ENCODE data around the gene AKNA. TPM values are rescaled to one million over a fixed set of nuclear protein-coding genes. Genes with fewer than 3 reads are reported as not detected.

Gene AKNA, protein sequence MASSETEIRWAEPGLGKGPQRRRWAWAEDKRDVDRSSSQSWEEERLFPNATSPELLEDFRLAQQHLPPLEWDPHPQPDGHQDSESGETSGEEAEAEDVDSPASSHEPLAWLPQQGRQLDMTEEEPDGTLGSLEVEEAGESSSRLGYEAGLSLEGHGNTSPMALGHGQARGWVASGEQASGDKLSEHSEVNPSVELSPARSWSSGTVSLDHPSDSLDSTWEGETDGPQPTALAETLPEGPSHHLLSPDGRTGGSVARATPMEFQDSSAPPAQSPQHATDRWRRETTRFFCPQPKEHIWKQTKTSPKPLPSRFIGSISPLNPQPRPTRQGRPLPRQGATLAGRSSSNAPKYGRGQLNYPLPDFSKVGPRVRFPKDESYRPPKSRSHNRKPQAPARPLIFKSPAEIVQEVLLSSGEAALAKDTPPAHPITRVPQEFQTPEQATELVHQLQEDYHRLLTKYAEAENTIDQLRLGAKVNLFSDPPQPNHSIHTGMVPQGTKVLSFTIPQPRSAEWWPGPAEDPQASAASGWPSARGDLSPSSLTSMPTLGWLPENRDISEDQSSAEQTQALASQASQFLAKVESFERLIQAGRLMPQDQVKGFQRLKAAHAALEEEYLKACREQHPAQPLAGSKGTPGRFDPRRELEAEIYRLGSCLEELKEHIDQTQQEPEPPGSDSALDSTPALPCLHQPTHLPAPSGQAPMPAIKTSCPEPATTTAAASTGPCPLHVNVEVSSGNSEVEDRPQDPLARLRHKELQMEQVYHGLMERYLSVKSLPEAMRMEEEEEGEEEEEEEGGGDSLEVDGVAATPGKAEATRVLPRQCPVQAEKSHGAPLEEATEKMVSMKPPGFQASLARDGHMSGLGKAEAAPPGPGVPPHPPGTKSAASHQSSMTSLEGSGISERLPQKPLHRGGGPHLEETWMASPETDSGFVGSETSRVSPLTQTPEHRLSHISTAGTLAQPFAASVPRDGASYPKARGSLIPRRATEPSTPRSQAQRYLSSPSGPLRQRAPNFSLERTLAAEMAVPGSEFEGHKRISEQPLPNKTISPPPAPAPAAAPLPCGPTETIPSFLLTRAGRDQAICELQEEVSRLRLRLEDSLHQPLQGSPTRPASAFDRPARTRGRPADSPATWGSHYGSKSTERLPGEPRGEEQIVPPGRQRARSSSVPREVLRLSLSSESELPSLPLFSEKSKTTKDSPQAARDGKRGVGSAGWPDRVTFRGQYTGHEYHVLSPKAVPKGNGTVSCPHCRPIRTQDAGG (N-terminal part only)
- 4.5 TPM for total RNA-seq
- long read RNA-seq, partial matches to known transcripts: 0 of 2 reads
- long read RNA-seq, other reads (novel, unspliced or antisense): 2 of 2 reads

DNA sequence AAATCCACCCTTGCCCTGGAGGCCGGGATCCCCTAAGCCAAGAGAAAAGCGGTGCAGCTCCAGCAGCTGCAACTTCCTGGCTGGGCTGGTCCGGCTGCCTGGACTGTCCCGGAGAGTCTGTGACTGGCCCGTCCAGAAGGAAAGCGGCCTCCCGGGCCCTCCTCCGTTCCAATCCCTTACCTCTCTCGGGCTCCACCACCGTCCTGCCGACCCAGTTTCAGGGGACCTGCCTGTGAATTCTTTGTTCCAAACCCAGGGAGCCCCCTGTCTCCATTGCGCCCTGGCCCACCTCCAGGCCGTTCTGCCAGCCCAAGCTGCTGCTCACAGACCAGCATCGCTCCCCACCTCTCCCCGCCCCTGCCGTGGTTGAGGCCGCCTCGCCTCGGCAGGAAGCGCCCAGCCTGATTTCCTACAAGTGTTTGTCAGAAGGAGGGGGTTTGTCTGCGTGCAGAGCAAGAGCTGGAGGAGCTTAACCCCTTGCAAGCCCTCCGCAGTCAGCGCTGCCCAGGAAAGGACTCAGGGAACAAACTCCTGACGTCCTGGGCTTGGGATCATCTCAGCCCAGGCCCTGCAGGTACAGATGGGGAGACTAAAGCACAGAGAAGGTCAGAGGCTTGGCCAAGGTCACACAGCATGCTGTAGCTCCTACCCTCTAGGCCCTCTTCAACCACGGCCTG is at the start of gene AKNA:
AKNA (minus strand) TSS at position 303 of the 677 bp plus-strand sequence. CDS start 6,649 bp downstream, outside the sequence.
- intact Hi-C loops (cut with DNase I): no loop called here
- peak; percentile 90 for DNase-seq (ENCODE audit: low spot score)

DNA sequence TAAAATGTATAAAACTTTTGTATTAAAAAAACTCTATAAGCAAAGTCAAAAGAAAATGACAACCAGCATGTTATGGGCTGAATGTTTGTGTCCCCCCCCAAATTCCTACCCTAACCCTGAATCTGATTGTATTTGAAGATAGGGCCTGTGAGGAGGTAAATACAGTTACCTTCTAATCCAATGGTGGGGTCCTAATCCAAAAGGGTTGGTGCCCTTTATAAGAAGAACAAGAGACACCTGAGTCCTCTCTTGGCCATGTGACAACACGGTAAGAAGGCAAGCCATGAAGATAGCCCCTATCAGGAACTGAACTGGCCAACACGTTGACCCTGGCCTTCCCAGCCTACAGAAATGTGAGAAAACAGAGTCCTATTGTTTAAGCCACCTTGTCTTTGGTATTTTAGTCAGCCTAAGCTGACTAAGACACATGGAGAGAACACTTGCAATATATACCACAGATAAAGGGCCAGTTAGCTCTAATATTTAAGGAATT is 49.7 kb upstream of the AKNA start:
- intact Hi-C loops (cut with DNase I): loop anchor here (2.0 kb wide), 1 partner anchor 215 kb away; no protein-coding TSS in a partner anchor
- no peak for DNase-seq (ENCODE audit: low spot score)

DNA sequence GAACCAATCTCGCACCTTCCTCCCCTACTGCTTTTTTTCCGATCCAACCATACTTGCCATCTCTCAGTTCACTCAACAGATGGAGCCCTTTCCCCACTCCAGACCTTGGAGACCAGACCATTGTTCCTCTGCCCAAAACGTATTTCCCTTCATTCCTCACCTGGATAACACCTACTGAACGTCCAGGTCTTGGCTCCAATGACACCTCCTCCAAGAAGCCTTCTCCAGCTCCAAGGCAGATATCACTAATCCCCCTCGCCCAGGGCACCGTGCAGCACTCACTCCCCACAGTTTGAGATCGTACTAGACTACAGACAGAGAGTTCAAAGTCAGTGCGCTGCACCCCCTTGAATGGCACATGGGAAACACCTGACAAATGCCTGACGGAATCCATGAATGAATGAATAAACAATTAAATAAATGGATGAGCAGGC is 47.1 kb upstream of the AKNA start:
- DNase-seq (ENCODE audit: low spot score): no peak
- intact Hi-C loops (cut with DNase I): no loop called here

DNA sequence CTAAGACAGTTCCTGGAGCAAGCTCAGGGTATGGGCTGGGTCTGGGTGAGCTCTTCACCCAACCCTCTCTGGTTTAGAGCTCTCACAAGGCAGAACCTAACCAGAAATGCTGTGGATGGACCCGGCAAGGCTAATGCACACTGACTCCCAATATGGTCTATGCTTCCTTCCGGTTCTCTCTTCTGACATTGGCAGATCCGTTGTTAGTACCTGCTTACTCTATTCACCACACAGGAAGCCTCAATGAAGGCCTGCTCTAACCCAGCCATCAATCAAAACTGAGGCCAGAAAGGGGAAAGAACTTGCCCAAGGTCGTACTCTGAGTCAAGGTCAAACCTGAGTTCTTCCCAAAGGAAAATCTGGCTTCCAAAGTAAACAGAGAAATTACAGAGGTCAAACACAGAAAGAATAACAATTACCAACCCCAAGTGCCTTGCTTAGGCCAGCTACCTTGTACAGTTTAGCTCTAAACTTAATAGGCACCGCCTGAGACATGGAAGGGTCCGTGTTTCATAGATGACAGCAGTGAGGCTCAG is 46.0 kb upstream of the AKNA start:
- no peak for DNase-seq (ENCODE audit: low spot score)
- intact Hi-C loops (cut with DNase I): no loop called here

DNA sequence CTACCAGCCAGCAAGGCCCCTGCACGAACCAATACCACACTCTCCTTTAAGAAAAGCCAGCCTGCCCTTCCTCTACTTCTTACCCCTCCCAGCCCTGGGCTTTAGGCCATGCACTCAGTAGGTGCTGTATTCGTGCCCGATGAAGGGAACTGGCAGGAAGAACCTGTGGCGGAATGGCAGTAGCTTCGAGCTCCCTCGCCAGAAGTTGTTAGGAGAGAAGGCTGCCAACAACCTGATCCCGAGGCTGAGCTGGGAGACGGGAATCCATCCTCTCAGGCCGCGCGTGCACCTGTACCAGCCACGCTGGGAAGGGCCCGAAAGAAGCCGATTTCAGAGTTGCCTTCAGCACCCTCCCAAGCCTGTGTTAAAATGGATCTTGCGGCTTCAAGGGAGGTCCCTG is 45.3 kb upstream of the AKNA start:
- DNase-seq (ENCODE audit: low spot score): peak; percentile 38
- intact Hi-C loops (cut with DNase I): no loop called here

DNA sequence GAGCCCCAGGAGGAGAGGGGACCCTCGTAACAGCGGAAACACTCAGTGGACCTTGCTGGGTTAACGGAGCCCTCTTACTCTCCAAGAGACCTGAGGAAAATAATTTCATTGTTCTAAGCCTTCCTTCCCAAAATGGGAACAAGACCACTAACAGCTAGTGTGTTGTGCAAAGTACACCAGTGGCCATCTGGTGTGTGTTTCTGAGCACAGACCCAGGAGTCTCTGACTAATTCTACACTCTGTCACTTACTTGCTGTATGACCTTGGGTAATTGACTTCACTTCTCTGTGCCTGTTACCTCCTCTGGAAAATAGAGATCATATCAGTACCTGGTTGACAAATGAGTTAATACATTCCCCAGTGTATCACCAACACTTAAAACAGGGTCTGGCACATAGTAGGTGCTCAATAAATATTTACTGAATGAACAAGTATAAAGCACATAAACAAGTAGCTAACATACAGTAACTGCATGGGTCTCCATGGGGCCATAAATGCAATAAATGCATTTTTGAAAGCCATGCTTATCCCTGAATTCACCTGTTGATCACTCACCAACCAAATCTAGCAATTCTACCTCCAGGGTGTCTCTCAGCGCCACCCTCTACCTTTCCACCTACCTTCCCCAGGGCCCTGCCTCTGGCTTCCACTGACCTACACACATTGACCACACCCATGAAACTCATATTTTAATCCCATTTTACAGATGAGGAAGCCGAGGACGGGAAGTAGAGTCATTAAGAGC is 44.7 kb upstream of the AKNA start:
- intact Hi-C loops (cut with DNase I): no loop called here
- no peak for DNase-seq (ENCODE audit: low spot score)

DNA sequence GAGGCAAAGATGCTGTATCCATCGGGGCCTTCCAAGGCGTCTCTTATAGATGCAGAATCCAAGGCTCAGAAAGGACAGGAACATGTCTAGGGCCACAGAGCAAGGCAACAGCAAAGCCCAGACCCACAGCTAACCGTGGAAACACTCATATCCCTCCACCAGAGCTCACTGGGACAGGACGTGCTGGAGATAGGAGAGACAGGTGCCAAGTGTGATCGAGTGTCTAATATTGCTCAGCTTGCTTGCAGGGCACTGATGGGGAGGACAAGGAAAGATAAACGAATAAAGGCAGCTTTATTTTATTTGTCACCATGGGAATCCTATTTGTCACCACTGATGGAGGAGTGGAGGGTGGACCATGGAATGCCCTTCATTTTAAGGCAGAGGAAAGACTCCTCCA is 44.0 kb upstream of the AKNA start:
- intact Hi-C loops (cut with DNase I): no loop called here
- peak; percentile 27 for DNase-seq (ENCODE audit: low spot score)

DNA sequence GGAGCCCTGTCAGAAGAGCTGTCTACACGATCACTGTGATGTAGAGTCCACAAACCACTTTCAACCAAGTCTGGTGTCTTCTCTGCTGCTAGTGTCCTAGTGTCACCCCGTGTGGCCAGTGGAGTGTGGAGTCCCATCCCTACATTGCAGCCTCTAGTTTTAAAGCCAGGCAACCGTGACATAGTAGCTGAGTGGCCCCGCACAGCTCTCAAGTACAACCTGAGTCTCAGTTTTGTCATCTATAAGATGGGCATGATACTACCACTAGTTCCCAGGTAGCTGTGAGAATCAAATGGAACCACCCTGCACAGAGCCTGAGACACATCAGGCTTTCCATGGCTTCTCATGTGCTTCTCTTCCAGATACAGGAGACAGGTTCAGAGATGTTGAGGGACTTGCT is 43.2 kb upstream of the AKNA start:
- intact Hi-C loops (cut with DNase I): no loop called here
- DNase-seq (ENCODE audit: low spot score): peak; percentile 3

DNA sequence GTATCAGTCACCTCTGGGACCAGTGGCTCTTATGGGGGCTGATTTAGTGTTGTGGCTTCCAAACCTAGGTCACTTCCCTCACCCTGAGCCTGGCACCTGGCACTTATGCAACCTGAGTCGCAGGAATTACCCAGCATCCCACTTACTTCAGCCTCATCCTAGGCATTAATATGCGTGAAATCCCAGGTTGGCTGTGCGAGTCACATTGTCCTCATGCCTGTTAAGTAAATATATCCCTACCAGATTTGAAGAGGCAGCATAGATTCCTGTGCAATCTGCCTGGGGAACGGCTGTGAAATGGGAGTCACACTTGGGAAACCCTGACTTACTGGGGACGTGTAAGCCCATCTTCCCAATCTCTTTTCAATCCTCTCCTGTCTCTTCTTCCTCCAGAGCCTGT is 42.7 kb upstream of the AKNA start:
- DNase-seq (ENCODE audit: low spot score): peak; percentile 2
- intact Hi-C loops (cut with DNase I): no loop called here

DNA sequence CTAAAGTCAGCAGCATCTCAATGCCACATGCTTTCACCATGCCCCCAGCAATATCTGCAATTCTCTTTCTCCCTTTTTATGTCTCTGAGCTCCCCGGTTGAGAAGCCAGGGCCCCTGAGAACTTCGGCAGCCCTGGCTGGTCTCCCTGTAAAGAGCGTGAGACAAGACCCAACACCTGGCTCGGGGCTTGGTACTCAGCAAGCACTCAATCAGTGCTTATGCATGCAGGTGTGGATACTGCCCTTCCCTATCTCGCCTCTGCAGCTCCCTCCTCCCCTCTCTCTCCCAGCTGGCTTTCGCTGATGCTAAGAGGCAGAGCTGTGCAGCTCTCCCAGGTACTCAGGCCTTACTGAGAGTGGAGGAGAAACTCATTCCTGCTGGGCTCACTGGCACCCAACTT is 41.7 kb upstream of the AKNA start:
- DNase-seq (ENCODE audit: low spot score): peak; percentile 29
- intact Hi-C loops (cut with DNase I): no loop called here

DNA sequence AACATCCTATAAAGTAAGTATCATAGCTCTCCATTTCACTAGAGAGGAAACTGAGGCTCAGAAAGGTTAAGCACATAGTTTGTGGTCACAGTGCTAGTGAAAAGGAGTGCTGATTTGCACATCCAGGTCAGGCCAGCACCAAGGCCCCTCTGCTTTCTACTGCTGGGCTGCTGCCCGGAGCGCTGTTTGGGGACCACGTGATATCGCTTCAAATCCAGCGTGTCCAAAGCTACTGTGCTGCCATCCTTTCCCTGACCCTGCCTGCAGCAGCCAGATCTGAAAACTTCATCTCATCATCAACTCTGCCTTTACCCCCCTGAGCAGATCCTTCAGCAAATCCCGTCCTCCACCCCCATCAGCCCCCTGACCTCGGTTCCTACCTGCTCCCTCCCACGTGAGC is 40.7 kb upstream of the AKNA start:
- intact Hi-C loops (cut with DNase I): no loop called here
- peak; percentile 9 for DNase-seq (ENCODE audit: low spot score)

DNA sequence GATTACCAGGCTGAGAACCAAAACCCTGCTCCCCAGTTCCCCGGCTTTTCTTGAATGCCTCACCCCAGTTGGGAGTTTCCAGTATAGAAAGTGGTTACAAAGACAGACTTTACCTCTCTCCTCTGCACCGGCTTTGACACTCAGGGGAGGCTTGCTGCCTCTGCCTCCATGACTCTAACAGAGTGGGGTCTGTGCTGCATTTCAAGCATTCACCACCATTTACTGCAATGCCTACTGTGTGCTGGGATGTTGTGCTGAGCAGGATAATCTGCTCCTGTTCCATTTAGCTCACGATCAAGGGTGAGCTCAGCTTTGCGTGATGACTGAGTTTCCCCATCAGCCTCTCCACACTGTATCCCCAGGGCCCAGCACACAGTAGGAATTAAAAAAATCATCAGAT is 39.9 kb upstream of the AKNA start:
- peak; percentile 33 for DNase-seq (ENCODE audit: low spot score)
- intact Hi-C loops (cut with DNase I): no loop called here

DNA sequence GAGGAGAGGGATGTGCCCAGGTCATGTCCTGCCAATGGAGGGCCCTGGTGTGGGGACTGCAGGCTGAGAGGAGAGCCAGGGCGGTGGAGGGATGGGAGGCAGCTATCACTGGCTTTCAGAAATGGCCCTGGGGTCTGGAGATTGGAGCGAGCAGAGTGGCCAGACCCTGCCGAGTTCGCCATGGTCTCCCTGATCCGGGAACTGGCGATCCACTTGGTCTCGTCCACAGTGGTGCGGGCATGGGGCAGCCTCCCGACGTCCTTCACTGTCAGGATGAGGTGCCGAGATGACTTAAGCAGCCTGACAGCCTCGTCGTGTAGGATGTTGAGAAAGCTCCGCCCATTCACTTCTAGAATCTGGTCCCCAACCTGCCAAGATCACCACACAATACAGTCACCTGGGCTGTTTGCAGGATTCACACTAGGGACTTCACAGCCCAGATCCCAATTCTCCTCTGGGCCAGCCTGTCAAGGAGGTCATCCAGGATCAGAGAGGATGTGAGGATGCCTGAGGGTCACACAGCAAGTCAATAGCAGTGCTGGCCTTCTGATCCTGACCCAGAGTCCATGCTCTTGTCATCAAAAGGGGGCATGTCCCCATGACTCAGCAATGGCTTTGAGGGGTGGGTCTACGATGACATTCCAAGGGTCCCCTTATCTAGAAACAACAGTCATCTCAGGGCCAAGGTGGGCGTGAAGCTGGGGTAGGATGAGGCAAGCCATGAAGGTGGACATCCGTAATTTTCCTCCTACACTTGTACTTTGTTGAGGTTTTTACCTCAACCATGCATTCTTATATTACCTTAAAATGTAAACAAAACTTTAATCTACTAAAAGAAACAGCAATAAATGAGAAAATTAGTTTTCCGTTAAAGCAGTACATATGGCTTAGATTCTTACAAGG is 38.5 kb upstream of the AKNA start:
- DNase-seq (ENCODE audit: low spot score): peak; percentile 38

DNA sequence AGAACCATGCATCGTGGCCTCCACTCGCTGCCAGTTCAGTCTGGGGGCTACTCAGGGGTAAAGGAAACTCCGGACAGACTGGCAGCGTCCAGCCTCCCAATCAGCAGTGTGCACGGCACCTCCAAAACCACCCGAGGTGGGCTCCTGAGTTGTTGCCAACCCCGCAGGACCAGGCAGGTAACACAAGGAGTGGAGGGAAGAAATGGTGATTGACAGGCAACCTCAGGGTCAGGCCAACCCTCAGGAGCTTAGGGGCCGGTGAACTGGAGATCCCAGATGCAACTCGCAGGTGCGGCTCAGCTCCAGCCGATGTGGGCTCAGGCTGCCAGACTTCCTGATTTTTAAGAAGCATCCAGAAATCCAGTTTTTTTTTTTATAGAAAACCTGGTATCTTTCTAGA is 37.3 kb upstream of the AKNA start:
- intact Hi-C loops (cut with DNase I): no loop called here

More for the DNA sequence above, 38.5 kb upstream of the AKNA start:
- intact Hi-C loops (cut with DNase I): no loop called here

DNA sequence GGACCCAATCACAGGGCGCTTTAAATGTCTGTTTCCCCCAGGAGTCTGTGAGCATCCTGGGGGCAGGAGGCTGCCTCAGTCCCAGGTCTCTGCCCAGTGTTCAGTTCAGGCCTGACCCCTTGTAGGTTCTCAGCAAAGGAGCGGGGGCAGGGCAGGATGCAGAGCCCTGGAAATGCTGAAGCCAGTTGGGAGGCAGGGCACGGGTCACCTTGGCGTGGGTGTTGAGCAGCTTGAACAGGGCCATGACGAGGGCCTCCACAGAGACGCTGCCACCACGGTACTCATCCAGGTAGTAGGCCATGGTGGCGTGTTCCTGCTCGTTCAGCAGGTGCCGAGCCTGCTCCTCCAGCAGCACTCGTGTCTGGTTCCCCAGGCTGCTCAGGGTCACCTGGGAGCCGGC is 36.3 kb upstream of the AKNA start:
- intact Hi-C loops (cut with DNase I): no loop called here
- peak; percentile 38 for DNase-seq (ENCODE audit: low spot score)

More for the DNA sequence above, 37.3 kb upstream of the AKNA start:
- DNase-seq (ENCODE audit: low spot score): peak; percentile 41

DNA sequence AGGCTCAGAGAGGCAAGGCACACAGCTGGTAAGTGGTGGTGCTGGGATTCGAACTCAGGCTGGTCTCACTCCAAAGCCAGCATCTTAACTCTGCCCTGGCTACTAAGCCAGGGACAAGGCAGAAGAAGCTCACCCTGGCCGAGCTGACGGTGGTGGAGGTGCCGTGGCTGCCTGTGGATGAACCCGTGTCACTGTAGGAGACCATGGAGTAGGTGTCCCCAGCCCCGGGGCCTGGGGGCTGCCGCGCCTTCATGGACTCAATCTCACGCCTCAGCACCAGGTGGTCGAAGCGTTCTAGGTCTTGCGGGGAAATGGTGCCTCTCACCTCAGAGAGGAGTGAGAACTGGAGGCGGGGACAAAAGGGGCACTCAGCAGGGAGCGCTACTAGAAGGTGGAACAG is 35.4 kb upstream of the AKNA start:
- DNase-seq (ENCODE audit: low spot score): peak; percentile 57
- intact Hi-C loops (cut with DNase I): no loop called here

DNA sequence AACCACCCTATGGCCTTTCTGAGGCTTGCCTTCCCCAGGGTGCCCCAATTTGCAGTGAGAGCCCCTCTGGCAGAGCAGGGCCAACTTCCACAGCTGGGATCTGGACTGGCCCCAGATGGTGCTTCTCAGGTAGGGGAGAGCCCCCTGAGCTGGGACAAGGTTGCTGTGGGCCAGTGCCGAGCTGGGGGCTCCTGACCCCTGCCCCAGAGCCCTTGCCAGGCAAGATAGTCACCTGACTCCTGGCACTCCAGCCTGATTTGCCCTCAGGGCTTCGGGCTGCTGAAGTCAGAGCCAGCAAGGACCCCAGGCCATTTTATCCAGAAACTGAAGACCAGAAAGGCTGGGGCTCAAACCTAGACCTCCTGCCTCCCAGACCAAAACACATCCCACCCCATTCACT is 33.4 kb upstream of the AKNA start:
- no peak for DNase-seq (ENCODE audit: low spot score)
- intact Hi-C loops (cut with DNase I): no loop called here

All from cardiac septum (tissue), 1 donor.